NCI-H526 treated with DMSO at 0.1 percent for 48 hours (cell line): ENCODE results near the gene PRXL2B.
"Not testable (repeated sequence)": the region's sequence is repeated elsewhere in the genome, so short reads cannot be mapped to it uniquely, and the experiment has no call there.

Experiments
- DNase-seq: peaks from one replicate; lab custom pipeline; 2025; lab: John Stamatoyannopoulos, UW

Gene PRXL2B

DNA sequence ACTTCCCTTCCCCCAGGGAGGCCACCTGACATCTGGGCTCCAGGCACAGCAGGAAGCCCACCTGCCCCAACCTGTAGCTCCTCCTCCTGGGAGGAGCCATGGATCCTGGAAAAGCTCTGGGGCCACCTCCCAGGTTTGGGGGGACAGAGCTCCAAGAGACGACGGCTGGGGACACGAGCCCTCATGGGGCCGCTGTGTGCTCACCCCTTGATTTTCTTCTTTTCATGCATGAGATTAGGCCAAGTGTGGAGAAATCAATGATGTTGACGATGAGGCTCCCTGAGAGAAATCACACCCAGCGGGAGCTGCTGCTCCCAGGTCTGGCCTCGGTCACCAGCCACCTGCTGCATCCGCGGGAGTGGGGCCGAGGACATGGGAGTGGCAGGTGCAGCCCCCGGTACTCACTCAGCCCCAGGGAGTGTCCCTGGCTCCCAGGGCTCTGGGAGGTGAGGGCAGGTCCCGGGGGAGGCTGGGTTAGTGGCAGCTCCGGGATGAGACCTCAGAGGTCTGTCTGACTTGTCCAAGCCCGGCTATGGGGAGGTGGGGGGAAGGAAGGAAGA, 21.7 kb upstream of the PRXL2B start:
- DNase-seq: no peak

DNA sequence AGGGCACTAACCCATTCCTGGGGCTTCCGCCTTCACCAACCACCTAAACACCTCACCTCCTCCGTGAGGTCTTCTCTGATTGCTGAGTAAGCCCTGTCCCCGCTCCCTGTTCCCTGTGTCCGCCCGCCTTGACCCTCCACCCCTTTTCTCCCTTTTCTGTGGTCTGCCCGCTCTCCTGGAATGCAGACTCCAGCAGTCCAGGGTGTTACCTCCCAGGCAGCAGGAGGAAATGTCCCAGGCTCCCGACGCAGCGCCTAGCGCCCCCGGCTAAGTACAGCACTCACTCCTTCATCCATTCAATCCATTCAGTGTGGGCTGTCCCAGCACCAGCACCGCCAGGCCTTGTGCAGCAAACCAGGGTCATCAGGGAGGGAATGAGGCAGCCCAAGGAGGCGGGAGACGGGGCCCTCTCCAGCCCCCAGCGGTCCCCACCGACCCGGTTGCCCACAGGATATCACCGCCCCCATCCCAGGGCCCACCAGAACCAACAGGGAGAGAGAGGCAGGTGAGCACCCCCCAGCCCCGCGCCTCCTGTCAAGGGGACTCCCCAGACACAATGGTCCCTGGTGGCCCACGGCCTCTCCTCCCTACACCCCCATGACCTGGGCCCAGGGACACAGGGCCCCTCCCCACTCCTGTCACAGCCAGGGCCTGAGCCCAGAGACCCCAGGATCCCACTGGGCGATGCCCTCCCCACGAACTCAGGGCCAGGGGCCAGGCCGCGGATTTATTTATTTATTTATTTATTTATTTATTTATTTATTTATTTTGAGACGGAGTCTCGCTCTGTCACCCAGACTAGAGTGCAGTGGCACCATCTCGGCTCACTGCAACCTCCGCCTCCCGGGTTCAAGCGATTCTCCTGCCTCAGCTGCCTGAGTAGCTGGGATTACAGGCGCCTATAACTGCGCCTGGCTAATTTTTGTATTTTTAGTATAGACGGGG, 20.2 kb upstream of the PRXL2B start:
- DNase-seq: no peak

DNA sequence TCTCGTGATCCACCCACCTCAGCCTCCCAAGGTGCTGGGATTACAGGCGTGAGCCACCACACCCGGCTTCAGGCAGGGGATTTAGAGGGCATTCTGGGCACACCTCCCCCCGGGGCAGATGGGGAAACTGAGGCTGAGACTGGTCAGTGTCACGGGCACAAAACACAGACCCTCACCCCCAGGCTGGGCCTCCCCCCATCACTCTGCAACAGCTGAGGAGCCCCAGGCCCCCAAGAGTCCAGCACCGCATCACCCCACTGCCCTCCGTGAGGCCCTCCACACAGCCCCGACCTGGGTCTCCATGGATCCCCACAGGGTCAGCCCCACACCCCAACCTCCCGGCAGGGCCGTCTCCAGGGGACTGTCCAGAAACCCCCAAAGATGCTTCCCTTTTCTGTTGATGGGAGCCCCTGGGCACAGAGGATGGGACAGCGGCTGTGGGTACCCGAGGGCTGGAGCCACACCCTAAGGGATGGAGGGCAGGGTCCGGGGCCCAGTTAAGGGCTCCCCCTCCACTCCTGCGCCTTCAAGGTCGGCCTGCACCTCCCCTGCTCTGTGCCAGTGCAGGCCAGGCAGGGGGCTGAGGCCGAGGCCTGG, 19.4 kb upstream of the PRXL2B start:
- no peak for DNase-seq

DNA sequence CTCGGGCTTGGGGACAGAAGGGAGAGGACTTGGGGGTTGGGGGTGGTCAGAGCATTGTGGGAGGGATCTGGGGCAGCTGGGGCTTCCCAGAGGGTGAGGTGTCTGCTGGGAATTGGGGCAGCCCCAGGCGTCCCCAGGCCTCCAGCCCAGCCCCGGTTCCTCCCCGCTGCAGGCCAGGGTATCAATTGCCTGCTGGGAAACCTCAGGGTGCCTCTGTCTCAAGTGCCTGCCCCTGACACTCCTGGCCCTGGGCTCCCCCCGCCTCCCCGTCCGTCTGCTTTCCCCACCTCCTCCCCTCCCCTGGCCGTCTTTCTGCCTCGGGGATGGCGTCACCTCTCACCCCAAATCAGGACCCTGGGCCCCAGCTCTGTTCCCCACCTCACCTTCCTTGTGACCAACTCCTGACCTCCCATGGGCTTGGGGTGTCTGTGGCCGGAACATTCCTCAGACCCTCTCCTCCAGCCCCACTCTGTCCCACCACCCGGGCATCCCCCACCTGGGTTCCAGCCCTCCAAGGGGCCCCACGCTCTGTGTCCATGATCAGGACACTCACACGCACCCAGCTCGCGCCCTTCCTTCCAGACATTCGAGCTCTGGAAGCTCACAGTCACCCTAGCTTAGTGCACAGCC, 18.3 kb upstream of the PRXL2B start:
- not testable (repeated sequence) for DNase-seq

DNA sequence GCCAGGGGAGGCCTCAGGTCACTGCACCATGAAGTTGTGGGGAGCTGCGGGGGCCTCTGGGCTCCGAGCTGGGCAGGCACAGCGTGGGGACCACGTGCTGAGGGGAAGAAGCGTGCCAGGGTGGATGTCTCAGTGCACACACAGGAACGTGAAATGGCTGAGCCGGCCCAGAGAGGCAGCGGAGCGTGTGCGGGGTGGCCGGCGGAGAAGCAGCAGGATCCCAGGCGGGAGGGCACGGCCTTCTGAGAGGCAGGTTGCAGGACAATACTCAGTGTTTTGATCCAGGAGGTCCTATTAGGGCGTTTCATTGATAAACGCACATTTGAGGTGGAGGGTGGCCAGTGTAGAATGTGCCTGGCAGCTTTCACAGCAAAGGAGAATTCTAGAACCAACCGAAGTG, 17.5 kb upstream of the PRXL2B start:
- no peak for DNase-seq

DNA sequence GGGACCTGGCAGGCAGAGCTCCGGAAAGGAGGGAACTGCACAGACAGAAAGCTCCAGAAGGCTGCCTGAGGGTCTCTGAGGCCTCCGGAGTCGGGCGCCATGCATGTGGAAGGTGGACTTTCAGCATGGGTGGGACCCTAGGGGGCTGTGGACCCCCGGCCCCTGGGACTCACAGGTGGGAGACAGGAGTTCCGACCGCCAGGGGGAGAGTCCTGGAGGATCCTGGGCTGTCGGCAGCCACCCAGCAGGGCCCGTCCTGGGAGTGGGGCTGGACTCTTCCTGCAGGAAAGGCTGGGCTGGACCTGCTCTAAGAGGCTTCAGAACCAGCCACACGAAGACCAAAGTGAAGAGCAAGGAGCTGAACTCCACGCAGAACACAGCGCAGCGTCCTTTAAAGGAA, 16.9 kb upstream of the PRXL2B start:
- DNase-seq: not testable (repeated sequence)

DNA sequence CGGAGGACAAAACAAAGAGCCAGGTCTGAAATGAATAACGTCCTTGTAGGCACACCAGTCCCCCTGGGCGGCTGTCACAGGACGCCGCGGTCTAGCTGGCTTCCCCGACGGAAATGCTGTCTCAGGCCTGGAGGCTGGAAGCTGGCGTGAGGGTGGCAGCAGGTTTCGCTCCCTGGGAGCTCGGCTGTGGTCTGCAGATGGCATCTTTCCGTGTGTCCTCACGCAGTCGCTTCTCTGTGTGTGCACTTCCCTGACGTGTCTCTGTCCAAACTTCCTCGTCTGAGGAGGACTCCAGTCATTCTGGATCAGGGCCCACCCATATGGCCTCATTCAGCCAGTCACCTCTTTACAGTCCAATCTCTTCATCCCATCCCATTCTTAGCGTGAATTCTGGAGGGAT, 16.2 kb upstream of the PRXL2B start:
- DNase-seq: no peak

DNA sequence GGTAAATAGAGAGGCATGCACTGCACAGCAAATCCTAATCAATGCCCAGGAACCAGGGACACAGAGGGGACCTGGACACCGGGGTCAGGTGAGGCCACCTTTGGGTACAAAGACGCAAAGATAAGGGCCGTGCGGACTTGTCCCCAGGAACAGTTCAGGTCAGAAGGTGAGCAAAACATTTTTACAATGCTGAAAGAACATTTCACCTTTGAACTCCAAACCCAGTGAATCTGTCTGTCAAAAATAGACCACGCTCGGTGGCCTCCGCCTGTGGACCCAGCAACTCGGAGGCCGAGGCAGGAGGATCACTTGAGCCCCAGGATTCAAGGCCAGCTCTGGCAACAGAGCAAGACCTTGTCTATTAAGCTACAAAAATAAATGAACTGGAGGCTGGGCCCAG, 15.2 kb upstream of the PRXL2B start:
- DNase-seq: no peak

DNA sequence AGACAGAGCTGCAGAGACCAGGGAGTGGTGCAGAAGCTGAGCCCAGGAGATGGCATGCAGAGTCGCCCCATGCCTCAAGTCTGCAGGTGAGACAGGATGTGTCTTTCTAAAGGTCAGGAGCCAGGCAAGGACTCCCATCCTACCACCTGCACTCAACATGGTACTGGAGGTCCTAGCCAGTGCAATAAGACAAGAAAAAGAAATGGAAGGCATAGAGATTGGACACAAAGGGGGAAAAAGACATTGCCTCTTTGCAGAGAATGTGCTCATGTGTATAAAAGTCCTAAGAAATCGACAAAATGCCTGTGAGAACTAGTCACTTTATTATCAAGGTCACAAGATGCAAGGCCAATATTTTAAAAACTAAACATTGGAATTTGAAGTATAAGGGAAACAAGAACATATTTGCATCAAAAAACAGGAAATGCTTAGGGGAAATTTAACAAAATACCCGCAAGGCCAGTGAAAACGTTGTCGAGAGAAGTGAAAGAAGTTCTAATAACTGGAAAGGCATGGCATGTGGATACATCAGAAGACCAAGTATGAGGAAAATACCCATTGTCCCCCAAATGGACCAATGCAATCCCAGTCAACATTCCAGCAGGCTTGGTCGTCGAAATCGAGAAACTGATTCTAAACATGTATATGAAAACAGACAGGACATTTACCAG, 13.2 kb upstream of the PRXL2B start:
- no peak for DNase-seq

DNA sequence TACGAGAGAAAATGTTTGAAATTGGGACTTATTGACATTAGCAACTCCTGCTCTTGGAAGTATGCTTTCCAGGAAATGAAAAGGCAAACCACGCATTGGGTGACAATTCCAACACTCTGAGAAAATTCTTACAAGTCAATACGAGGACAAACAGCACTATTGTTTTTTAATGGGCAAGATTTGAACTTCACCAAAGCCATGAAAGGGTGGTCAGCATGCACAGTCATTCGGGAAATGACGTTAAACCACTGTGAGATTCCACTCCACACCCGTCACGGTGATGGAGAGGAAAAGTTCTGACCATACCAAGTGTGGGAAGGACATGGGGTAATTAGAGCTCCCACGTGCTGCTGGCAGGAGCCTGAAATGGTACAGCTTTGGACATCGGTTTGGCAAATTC, 12.2 kb upstream of the PRXL2B start:
- DNase-seq: no peak

DNA sequence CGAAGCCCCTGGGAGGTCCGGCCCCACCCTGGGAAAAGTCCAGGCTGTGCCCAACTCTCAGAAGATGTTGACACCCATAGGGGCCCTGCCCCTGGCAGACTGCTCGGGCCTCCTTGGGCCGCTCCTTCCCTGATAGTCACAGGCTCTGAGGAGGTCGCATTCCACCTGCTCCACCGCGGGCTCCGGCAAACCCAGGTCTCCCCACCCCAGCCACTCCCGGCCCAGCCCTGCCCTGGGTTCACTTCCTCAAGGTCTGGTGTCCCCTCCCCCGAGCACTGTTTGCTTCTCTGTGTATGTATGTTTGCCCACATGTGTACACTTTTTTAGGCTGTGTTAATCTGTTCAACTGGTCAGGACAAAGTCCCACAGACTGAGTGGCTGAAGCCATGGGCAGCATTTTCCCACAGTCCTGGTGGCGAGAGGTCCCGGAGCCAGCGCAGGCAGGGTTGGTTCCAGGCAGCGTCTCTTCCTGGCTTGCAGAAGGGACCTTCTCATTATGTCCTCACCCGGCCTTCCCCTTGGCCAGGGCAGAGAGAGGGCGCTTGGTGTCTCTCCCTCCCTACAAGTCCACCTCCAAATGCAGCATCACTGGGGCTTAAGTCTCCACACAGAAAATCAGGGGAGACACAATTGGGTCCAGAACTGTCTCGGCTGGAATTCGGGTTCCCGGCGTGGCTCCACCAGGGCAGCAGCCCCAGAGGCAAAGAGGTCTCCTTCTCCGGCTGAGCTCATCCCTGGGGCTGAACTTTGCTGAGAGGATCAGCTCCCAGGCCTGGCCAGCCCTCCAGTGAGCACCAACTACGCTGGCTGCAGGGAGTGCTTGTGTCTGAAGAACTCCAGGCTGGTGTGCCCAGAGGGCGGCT, 10.5 kb upstream of the PRXL2B start:
- no peak for DNase-seq

DNA sequence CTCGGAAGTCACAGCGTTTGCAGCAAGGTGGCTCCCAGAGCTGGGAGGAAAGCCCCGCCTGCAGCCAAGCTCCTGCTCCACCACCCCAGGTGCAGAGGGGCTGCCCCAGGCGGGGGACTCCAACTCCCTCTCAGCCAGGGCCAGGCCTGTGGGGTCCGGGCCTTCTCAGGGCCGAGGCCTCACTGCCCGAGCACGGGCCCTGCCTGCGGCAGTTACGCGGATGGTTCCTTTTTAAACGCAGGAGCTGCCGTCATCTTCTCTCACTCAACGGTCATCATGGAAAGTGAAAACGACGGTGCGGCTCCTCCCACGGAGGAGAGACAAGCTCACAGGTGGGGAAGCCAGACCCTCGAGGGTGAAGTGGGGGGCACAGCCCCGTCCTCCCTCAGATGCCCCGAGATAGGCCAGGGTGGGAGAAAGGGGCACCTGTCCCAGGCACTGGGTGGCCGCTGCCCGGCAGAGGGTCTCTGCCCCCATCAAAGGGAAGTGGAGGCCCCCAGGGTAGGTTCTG, 9.0 kb upstream of the PRXL2B start:
- DNase-seq: not testable (repeated sequence)

DNA sequence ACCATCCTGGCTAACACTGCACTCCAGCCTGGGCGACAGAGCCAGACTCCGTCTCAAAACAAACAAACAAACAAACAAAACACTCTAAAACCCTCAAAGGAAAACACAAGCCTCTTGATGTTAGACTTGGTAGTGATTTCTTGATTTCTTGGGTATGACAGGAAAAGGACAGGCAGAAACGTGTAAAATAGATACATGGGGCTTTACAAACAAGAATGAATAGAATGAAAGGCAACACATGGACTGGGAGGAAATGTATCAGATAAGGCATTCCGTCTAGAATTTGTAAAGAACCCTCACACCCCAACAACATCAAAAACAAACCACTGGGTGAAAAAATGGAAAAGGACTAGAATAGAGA, 7.8 kb upstream of the PRXL2B start:
- DNase-seq: no peak

DNA sequence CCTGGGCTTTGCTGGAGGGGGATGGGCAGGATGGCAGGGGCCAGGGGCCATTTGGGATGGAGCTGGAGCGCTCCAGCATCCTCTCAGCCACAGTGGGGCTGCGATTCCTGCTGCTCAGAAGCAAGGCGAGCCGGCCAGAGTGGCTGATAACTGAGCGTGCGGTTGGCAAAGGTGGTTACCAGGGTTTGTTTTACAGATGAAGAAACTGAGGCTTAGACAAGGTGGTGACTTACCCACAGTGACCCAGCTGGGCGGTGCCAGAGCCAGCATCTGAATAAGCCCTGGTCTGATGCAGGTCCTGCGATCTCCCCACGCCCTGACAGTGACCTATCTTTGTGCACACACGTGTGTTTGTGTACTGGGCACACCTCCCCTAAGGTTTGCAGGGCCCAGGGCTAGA, 5.9 kb upstream of the PRXL2B start:
- no peak for DNase-seq

DNA sequence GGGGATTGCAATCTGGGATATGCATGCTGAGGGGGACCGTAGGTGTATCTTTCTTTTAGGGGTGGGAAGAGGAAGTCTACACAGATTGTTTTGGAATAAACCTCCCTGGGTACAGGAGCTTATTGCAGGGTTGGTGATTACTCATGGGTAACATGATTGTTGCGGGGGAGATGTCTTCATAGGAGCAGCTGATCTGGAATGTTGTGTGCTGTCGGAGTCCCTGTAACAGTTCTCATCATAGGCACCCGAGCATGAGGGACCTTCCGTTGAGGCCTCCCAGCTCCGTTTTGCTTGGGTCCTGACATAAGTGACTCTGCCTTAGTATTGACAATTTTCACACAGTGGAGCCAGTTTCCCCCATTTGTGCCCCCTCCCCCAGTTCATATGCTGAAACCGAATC, 4.2 kb upstream of the PRXL2B start:
- DNase-seq: no peak

DNA sequence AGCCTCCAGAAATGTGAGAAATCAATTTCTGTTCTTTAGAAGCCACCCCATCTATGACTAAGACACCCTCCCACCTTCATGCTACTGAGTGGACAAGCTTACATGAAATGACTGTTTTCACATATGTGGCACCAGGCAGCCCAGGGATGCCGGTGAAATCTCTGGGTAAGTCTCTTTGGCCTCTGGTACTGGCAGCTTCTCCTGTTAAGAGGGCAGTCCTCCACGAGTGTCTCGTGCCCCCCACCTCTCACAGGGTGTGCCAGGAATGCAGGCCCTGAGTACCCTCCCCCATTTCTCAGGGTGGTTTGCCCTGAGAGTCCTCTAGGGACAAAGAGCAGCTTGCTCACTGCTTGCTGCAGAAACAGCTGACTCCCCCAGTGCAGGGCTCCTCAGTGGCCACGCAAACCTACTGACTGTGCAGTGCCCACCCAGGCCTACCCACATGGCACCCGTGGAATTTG, 3.2 kb upstream of the PRXL2B start:
- no peak for DNase-seq

DNA sequence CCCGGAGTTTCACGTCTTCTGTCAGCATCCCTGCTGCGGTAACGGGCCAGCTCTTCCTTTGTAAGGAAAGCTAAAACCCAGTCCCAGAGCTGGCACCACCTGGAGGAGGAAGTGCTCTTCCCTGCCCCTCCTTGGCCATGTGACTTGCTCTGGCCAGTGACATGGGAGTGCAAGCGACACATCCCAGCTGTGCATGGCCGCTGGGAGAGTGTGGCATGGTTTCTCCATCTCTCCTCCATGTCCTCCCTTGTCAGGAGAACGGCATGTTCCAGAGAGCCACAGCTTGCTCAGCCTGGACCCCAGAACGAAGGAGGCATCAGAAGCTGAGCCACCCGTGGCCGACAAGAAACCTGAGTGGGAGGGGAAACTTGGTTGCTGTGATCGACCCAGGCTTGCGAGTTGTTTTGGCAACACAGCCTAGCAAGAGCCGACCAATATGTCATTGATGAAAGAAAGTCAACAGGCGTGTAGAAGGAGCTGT, 2.7 kb upstream of the PRXL2B start:
- DNase-seq: no peak

DNA sequence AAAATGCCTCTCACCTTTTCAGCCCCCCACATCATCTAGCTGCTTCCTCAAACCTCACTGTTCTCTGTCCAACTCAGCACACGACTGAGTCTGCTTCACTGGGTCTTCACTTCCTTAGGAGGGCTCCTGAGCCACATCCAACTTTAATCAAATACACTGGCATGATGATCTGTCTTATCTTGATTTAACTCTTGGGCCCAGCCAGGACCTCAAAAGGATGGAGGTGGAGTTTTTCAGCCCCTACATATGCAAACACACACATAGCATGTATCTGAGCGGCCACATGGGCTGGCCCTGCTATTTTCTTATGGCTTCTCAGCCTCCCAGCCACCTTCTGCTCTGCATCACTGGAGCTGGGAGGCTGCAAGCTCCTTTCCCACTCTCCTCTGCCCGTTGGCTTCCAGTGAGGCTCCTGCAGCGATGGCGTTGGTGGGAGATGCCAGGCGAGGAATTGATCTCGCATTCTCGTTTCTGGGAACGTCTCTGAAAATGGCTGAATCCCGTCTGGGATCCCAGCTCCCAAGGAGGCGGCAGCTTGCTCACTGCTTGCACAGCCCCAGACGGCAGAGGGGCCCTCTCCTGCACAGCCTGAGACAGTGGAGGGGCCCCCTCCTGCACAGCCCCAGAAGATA, 1.8 kb upstream of the PRXL2B start:
- no peak for DNase-seq

DNA sequence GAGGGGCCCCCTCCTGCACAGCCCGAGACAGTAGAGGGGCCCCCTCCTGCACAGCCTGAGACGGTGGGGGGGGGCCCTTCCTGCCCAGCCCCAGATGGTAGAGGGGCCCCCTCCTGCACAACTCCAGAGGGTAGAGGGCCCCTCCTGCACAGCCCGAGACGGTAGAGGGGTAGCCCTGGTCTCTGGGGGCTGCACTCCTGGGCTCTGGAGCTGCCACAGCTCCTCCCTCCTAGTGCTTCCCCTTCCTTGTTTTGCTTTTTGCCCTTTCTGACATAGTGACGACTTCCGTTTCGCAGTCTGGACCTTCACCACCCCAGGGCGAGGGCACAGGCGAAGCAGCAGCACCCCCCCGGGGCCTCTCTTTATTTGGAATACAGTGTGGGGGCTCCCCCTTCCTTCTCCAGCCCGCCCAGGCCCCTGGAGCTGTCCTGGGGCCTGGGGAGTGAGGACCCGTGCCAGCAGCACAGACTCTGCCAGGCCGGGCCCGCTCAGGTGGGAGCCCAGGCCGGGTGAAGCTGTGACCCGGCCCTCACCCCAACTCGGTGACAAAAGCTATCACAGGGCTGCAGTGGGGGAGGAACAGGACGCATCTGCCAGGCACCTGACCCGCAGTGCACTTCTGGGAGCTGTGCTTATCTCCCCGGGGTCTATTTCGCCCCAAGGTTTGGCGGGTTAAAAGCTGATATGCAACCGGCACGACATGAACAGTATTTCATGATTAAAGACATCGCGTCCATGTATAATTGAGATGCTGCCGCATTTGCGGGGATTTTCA, 1.1 kb upstream of the PRXL2B start:
- no peak for DNase-seq
